ENCODE data around the gene PMPCB.

The PMPCB gene

GRCh38 chr7:103347507-103348267, 50.5 kb downstream of the PMPCB start, which contains the start of gene PSMC2 (continued):
- TF ChIP-seq ZNF280D (tag by site-specific recombination; IDR thresholded peaks at IDR 0.05) (peak; percentile 22; the same call in 1 of the 2 replicates), ZNF341 (tag by site-specific recombination; IDR thresholded peaks at IDR 0.05; ENCODE audit: low read depth) (no peak), ZNF184 (tag by site-specific recombination; IDR thresholded peaks at IDR 0.05) (0 out of 2 replicates have a peak, but pooled peaks have one; percentile 33), PATZ1 (tag by site-specific recombination; IDR thresholded peaks at IDR 0.05) (peak; percentile 50; the same call in 1 of the 2 replicates), ZSCAN23 (tag by site-specific recombination; IDR thresholded peaks at IDR 0.05) (peak; percentile 76; the same call in 1 of the 2 replicates), INSM2 (tag by site-specific recombination; IDR thresholded peaks at IDR 0.05) (peak; percentile 61; the same call in 1 of the 2 replicates), ZNF394 (tag by site-specific recombination; IDR thresholded peaks at IDR 0.05; ENCODE audit: borderline replicate concordance) (peak; percentile 89), ZNF513 (tag by site-specific recombination; IDR thresholded peaks at IDR 0.05) (no peak), ZNF501 (tag by site-specific recombination; IDR thresholded peaks at IDR 0.05) (peak; percentile 94), PRDM4 (tag by site-specific recombination; IDR thresholded peaks at IDR 0.05) (no peak), ZFP37 (tag by site-specific recombination; IDR thresholded peaks at IDR 0.05) (peak; percentile 74; the same call in 1 of the 2 replicates), ZSCAN18 (tag by site-specific recombination; IDR thresholded peaks at IDR 0.05) (no peak), ZXDB (tag by site-specific recombination; IDR thresholded peaks at IDR 0.05) (peak; percentile 88), ZNF366 (tag by site-specific recombination; conservative IDR thresholded peaks at IDR 0.05) (peak; percentile 59), ZNF600 (tag by site-specific recombination; IDR thresholded peaks at IDR 0.05) (peak; percentile 91), ZNF292 (tag by site-specific recombination; IDR thresholded peaks at IDR 0.05; ENCODE audit: borderline replicate concordance, low read depth) (no peak), ZNF146 (tag by site-specific recombination; IDR thresholded peaks at IDR 0.05) (0 out of 2 replicates have a peak, but pooled peaks have one; percentile 13), YY2 (tag by site-specific recombination; IDR thresholded peaks at IDR 0.05) (peak; percentile 80), TRIM28 (IDR thresholded peaks at IDR 0.05; ENCODE audit: borderline replicate concordance, low read length) (peak; percentile 69), ZNF664 (tag by site-specific recombination; IDR thresholded peaks at IDR 0.05) (no peak), ZNF311 (tag by site-specific recombination; IDR thresholded peaks at IDR 0.05; ENCODE audit: borderline replicate concordance) (no peak), ZBTB17 (tag by site-specific recombination; IDR thresholded peaks at IDR 0.05) (peak; percentile 100), ZNF610 (tag by site-specific recombination; IDR thresholded peaks at IDR 0.05; ENCODE audit: borderline replicate concordance) (0 out of 2 replicates have a peak, but pooled peaks have one; percentile 62), GLIS1 (tag by site-specific recombination; IDR thresholded peaks at IDR 0.05) (peak; percentile 38), ZFP69B (tag by site-specific recombination; IDR thresholded peaks at IDR 0.05) (peak; percentile 8; the same call in 1 of the 2 replicates)

Data from HEK293 (cell line).